ENCODE results near the gene SRGAP1. TPM values are rescaled to one million over a fixed set of nuclear protein-coding genes. Genes with fewer than 3 reads are reported as not detected.
"Not testable (repeated sequence)": the region's sequence is repeated elsewhere in the genome, so short reads cannot be mapped to it uniquely, and the experiment has no call there.

Gene SRGAP1
- total and polyA plus RNA-seq, 8 donors, result 0.70 to 37.9 (median 9.8) TPM

GRCh38 chr12:64030155-64030554 is 185.7 kb downstream of the SRGAP1 start:
- Histone ChIP-seq H3K4me1 (peaks cover 0 to 12% (median 0%) of the 10 kb centered on the region in 4 donors), H3K4me3 (no peak overlapping the region), H3K27ac (no peak overlapping the region), H3K36me3 (no peaks in the 10 kb centered on the region), H3K9me3 (no peaks in the 10 kb centered on the region), H3K27me3 (no peaks in the 10 kb centered on the region)
- intact Hi-C loops (cut with DNase I; ENCODE audit: low total_unique reads), result no loop called here
- TF ChIP-seq CTCF (IDR thresholded peaks at IDR 0.05), result no peak
- TF ChIP-seq EP300 (IDR thresholded peaks at IDR 0.05), result no peak
- no peak for TF ChIP-seq POLR2AphosphoS5 (IDR thresholded peaks at IDR 0.05)
- TF ChIP-seq POLR2A (IDR thresholded peaks at IDR 0.05), result no peak
- no peak for DNase-seq

- DNase-seq; H3K27me3 ChIP-seq; H3K9me3 ChIP-seq; H3K27ac ChIP-seq; intact Hi-C loops (cut with DNase I; ENCODE audit: low total_unique reads); H3K36me3 ChIP-seq; H3K4me3 ChIP-seq: not testable (repeated sequence)
- peaks cover 0 to 19% (median 4%) of the 10 kb centered on the region in 4 donors for H3K4me1 ChIP-seq
- WGBS, 5 donors, result 85 to 97% (median 92%) methylated on average over 2 of the region's 2 CpGs
Observed at GRCh38 chr12:64034056-64034455, 189.6 kb downstream of the SRGAP1 start.

GRCh38 chr12:64034901-64035576 is 190.5 kb downstream of the SRGAP1 start:
- intact Hi-C loops (cut with DNase I; ENCODE audit: low total_unique reads), result no loop called here
- H3K27ac ChIP-seq, result no peak overlapping the region
- DNase-seq, result no peak
- no peak overlapping the region for H3K4me3 ChIP-seq
- no peaks in the 10 kb centered on the region for H3K36me3 ChIP-seq
- H3K27me3 ChIP-seq, result no peaks in the 10 kb centered on the region
- no peak for TF ChIP-seq EP300 (IDR thresholded peaks at IDR 0.05)
- TF ChIP-seq POLR2AphosphoS5 (IDR thresholded peaks at IDR 0.05), result no peak
- peaks cover 0 to 29% (median 8%) of the 10 kb centered on the region in 4 donors for H3K4me1 ChIP-seq
- no peaks in the 10 kb centered on the region for H3K9me3 ChIP-seq

GRCh38 chr12:64036414-64036813 is 191.9 kb downstream of the SRGAP1 start:
- intact Hi-C loops (cut with DNase I; ENCODE audit: low total_unique reads), result no loop called here
- TF ChIP-seq POLR2AphosphoS5 (IDR thresholded peaks at IDR 0.05) (no peak), POLR2A (IDR thresholded peaks at IDR 0.05) (no peak), CTCF (IDR thresholded peaks at IDR 0.05) (no peak), EP300 (IDR thresholded peaks at IDR 0.05) (no peak)

GRCh38 chr12:64039281-64039871 is 194.9 kb downstream of the SRGAP1 start:
- H3K36me3 ChIP-seq, result no peaks in the 10 kb centered on the region
- no peaks in the 10 kb centered on the region for H3K27me3 ChIP-seq
- peaks cover 0 to 30% (median 11%) of the 10 kb centered on the region in 4 donors for H3K4me1 ChIP-seq
- intact Hi-C loops (cut with DNase I; ENCODE audit: low total_unique reads), result no loop called here
- WGBS, 5 donors, result 8 to 17% (median 13%) methylated on average over 7 of the region's 7 CpGs
- peak; percentile 64 to 83 for DNase-seq
- no peak overlapping the region for H3K4me3 ChIP-seq
- H3K9me3 ChIP-seq, result no peaks in the 10 kb centered on the region
- TF ChIP-seq POLR2A (IDR thresholded peaks at IDR 0.05) (no peak), POLR2AphosphoS5 (IDR thresholded peaks at IDR 0.05) (no peak), CTCF (IDR thresholded peaks at IDR 0.05) (peak in 1 of 7 experiments; percentile 6)
- H3K27ac ChIP-seq, result peak overlapping the region; percentile 20 to 72 (median 63)

More at GRCh38 chr12:64036414-64036813, 191.9 kb downstream of the SRGAP1 start:
- Histone ChIP-seq H3K27me3 (no peaks in the 10 kb centered on the region), H3K4me3 (no peak overlapping the region), H3K9me3 (no peaks in the 10 kb centered on the region), H3K36me3 (no peaks in the 10 kb centered on the region), H3K4me1 (peaks cover 0 to 25% (median 9%) of the 10 kb centered on the region in 4 donors), H3K27ac (no peak overlapping the region)
- no peak for DNase-seq
- WGBS, 5 donors, result 52 to 86% (median 76%) methylated on average over 1 of the region's 1 CpG

All from stomach (tissue), 9 donors.